ENCODE measurements around the gene PPP1R14B.

- no peak for TF ChIP-seq POLR2A (IDR thresholded peaks at IDR 0.05)
- no peak for TF ChIP-seq CTCF (IDR thresholded peaks at IDR 0.05)
Measured at GRCh38 chr11:64275841-64276240, 29.1 kb upstream of the PPP1R14B start.

Data from thyroid gland (tissue), 4 donors.